Psoas muscle (tissue), 8 donors: ENCODE results near the gene LMF1. TPM values are rescaled to one million over a fixed set of nuclear protein-coding genes. Genes with fewer than 3 reads are reported as not detected.

Source experiments
- ATAC-seq, 4 donors: fragments of 200-7000 bp; cut with Tn5 transposase; one replicate each; pipeline ENCODE4 v1.9.1; 2020; ENCODE audit warnings: moderate library complexity in 3 of 4, mild to moderate bottlenecking in 2 of 4
- DNase-seq, 2 donors: peaks; one replicate each; pipeline ENCODE4 v3.0.0-alpha.2; 2020
- H3K27ac ChIP-seq: fragments of 200-600 bp; one replicate; pipeline ENCODE4 v1.8.0; 2022
- H3K27me3 ChIP-seq, 3 donors: fragments of 200-600 bp in 1 of 3; one replicate each; pipeline versions ENCODE4 v1.6.1 to v1.8.0; 2013 to 2022; ENCODE audit warnings: low read length in 2 of 3, mild to moderate bottlenecking in 2 of 3, moderate library complexity in 1 of 3; ENCODE audit not compliant: insufficient read depth in 3 of 3
- H3K36me3 ChIP-seq, 2 donors: fragments of 200-600 bp in 1 of 2; one replicate each; pipeline versions ENCODE4 v1.6.1 to v1.8.0; 2013 to 2022; ENCODE audit warnings: low read depth in 1 of 2, mild to moderate bottlenecking in 1 of 2, moderate library complexity in 1 of 2; ENCODE audit not compliant: insufficient read depth in 1 of 2
- H3K4me1 ChIP-seq: fragments of 200-600 bp; one replicate; pipeline ENCODE4 v1.8.0; 2022
- H3K4me3 ChIP-seq: fragments of 200-600 bp; one replicate; pipeline ENCODE4 v1.8.0; 2022; ENCODE audit warnings: mild to moderate bottlenecking
- H3K9me3 ChIP-seq: fragments of 200-600 bp; one replicate; pipeline ENCODE4 v1.8.0; 2022
- CTCF ChIP-seq: fragments of 200-600 bp; IDR thresholded peaks from one replicate; pipeline ENCODE4 v1.8.0; 2022; ENCODE audit warnings: antibody characterized with exemption
- WGBS, 3 donors: extraction: QIAGEN DNeasy Blood & Tissue Kit; methylation state at CpG; one replicate each; pipeline versions ENCODE4 v1.1.6 to v1.1.7; 2013; 5-methylcytosine and 5-hydroxymethylcytosine counted together
- intact Hi-C, 2 donors: fragments of 100-400 bp; cut with DNase I; formaldehyde crosslinking; loops; one replicate each; pipeline versions ENCODE4 v1.11.0 to v1.14.2; 2022
- polyA plus RNA-seq, 3 donors: library from polyadenylated mRNA; stranded (reverse); fragments of 200-250 nt; gene quantifications; one replicate each; pipeline ENCODE4 v1.2.3, GENCODE V29; 2013
- total RNA-seq, 4 donors: library from RNA; stranded (reverse); fragmentation: NEBNext Ultra II Directional in 2 of 4; extraction: Animal tissue kit (Norgen Biotek cat#: 25700) in 2 of 4; gene quantifications; one replicate each; pipeline versions ENCODE4 v1.2.1 to v1.2.4, GENCODE V29; 2021 to 2023
- donor health status: healthy with polysubstance abuse.
- donor health status: DM: no; HTN: no; CAD: no; lungs with moderate emphysema.
- donor health status: Bipolar disorder and iron deficiency.
- donor health status: healthy.
- donor health status: DM: yes; HTN: yes; CAD: no.
- donor health status: DM: no; HTN: no; CAD: no.
- donor health status: DM: no; HTN: no; CAD: no.
- donor health status: DM: yes; HTN: yes; CAD: no.

Gene LMF1
- total and polyA plus RNA-seq, 7 donors, result 1.9 to 9.0 (median 4.0) TPM

DNA sequence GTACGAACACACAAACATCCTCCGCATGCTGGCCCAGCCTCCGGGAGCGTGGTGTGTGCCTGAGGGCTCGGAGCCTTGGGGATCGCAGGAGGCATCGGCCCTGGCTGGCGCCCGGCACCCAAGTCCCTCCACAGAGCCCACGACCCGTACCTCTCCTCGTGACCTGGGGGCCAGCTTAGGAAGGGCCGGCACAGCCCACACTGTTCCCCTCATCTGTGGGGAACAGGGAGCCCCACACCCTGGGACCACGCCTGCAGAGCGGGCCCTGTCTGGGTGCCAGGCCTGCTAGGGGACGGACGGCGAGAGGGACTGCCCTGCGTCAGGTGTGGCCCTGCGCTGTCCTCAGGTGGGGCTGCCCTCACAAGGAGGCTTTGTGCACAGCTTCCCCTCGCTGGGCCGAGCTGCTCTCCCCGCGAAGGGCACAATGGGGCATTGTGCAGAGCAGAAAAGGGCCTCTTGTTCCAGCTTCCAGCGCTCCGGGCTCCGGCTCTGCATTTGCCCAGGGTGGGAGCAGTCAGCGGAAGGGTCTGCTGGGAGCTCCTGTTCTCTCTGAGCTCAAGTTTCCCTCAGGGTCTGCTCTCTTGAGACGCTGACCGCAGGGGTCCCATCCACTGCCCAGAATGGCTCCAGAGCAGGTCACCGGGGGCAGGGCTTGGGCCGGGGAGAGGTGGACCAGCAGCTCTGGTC lies 1.7 kb upstream of the LMF1 start:
- no peak for DNase-seq
- H3K4me1 ChIP-seq, result peaks cover 12% of the 10 kb centered on the region
- H3K36me3 ChIP-seq, result peaks cover 0 to 13% of the 10 kb centered on the region in 2 donors
- H3K4me3 ChIP-seq, result no peak overlapping the region
- ATAC-seq, result no peak
- no peak overlapping the region for H3K27ac ChIP-seq
- H3K27me3 ChIP-seq, result peaks cover 0 to 46% (median 8%) of the 10 kb centered on the region in 3 donors
- 61 to 87% (median 75%) methylated on average over 29 to 32 of the region's 32 CpGs for WGBS, 3 donors
- no peaks in the 10 kb centered on the region for H3K9me3 ChIP-seq
- intact Hi-C loops, result no loop called here
- TF ChIP-seq CTCF, result no peak

DNA sequence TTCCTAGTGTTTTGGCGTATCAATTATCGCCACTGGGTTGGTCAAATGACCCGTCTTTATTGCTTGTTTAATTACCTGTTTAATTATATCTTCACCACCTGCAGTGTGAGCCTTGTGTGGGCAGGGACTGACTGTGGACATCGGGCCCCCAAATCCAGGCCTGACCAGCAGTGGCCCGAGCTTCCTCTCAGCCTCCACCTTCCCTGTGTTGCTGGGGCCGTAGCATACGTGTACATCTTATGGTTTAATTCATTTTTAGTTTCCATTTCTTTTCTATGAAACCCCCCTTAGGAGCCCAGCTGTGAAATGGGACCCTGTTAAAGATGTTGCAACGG lies 1.2 kb upstream of the LMF1 start:
- no peak overlapping the region for H3K4me3 ChIP-seq
- no peak for DNase-seq
- H3K27me3 ChIP-seq, result peaks cover 0 to 43% (median 6%) of the 10 kb centered on the region in 3 donors
- no peak for ATAC-seq
- no peak for TF ChIP-seq CTCF
- peaks cover 12% of the 10 kb centered on the region for H3K4me1 ChIP-seq
- 82 to 86% (median 84%) methylated on average over 8 of the region's 8 CpGs for whole genome bisulfite sequencing, 3 donors
- intact Hi-C loops, result no loop called here
- H3K27ac ChIP-seq, result no peak overlapping the region
- no peaks in the 10 kb centered on the region for H3K9me3 ChIP-seq
- H3K36me3 ChIP-seq, result peaks cover 0 to 13% of the 10 kb centered on the region in 2 donors

- no peak overlapping the region for H3K27ac ChIP-seq
- peaks cover 12% of the 10 kb centered on the region for H3K4me1 ChIP-seq
- H3K9me3 ChIP-seq, result no peaks in the 10 kb centered on the region
- DNase-seq (no peak), ATAC-seq (no peak)
- TF ChIP-seq CTCF, result no peak
- WGBS, 3 donors, result 96 to 99% (median 97%) methylated on average over 5 of the region's 5 CpGs
- H3K4me3 ChIP-seq, result no peak overlapping the region
- H3K36me3 ChIP-seq, result peaks cover 0 to 15% of the 10 kb centered on the region in 2 donors
- intact Hi-C loops, result no loop called here
- peaks cover 0 to 39% (median 6%) of the 10 kb centered on the region in 3 donors for H3K27me3 ChIP-seq
These were observed 760 bp upstream of the LMF1 start for GRCh38 chr16:971582-971905.

- peaks cover 0 to 22% of the 10 kb centered on the region in 2 donors for H3K36me3 ChIP-seq
- TF ChIP-seq CTCF, result no peak
- intact Hi-C loops, result no loop called here
- H3K4me3 ChIP-seq, result peak overlapping the region; percentile 96
- ATAC-seq (peak in 2 of 4 donors; percentile 17 to 33), DNase-seq (no peak)
- 0 to 1% (median 0%) methylated on average over 12 to 42 of the region's 42 CpGs for WGBS, 3 donors
- peaks cover 0 to 27% (median 6%) of the 10 kb centered on the region in 3 donors for H3K27me3 ChIP-seq
- no peaks in the 10 kb centered on the region for H3K9me3 ChIP-seq
- H3K27ac ChIP-seq, result peak overlapping the region; percentile 86
- peaks cover 12% of the 10 kb centered on the region for H3K4me1 ChIP-seq
These were observed 408 bp downstream of the LMF1 start for GRCh38 chr16:970386-970765.
